A549 (cell line): Measurements from ENCODE around the gene EME2. TPM values are rescaled to one million over a fixed set of nuclear protein-coding genes. Genes with fewer than 3 reads are reported as not detected.
A peak's percentile ranks its signal among the peaks of the same experiment; 100 is the strongest.

Experiments used
- ATAC-seq, 2 experiments: fragments of 200-7000 bp in 1 of 2; fragments of >200 bp in 1 of 2; cut with Nextera tagmentation in 1 of 2; cut with Tn5 transposase in 1 of 2; 3 replicates each; pipeline versions ENCODE4 v1.8.0 to v1.9.1; 2018 to 2020; ENCODE audit warnings: mild to moderate bottlenecking in 1 of 2, moderate library complexity in 1 of 2
- CTCF ChIA-PET: fragments of 300-600 bp; sonication (Branson Sonifier 250); formaldehyde crosslinking; extraction: SDS; loops from one replicate; lab custom pipeline; 2021; ENCODE audit warnings: antibody characterized with exemption, inconsistent platforms; lab: Yijun Ruan, JAX
- POLR2A ChIA-PET: fragments of 350-600 bp; formaldehyde crosslinking; extraction: SDS; loops from one replicate; lab custom pipeline; 2021; ENCODE audit warnings: antibody characterized with exemption, inconsistent platforms; lab: Yijun Ruan, JAX
- DNase-seq, 2 experiments: peaks; one replicate each; pipeline versions ENCODE4 v3.0.0 to v3.0.0-alpha.2; 2011 to 2016; ENCODE audit warnings: low read depth in 1 of 2, low spot score in 1 of 2
- FAIRE-seq: peaks from 2 replicates; lab custom pipeline; 2011; peaks lifted over from hg19 to GRCh38; lab: Jason Lieb, UNC
- H3K27ac ChIP-seq, 2 experiments: fragments of >200 bp; sonication (Bioruptor Twin); formaldehyde crosslinking; 3 replicates each; pipeline ENCODE4 v1.5.1; 2016 to 2017
- H3K4me1 ChIP-seq: fragments of >200 bp; sonication (Bioruptor Twin); formaldehyde crosslinking; 3 replicates; pipeline ENCODE4 v1.6.1; 2016
- H3K4me2 ChIP-seq: fragments of >200 bp; sonication (Bioruptor Twin); formaldehyde crosslinking; 3 replicates; pipeline ENCODE4 v1.6.1; 2016
- H3K4me3 ChIP-seq: fragments of >200 bp; sonication (Bioruptor Twin); formaldehyde crosslinking; 3 replicates; pipeline ENCODE4 v1.5.1; 2016
- H3K9me3 ChIP-seq: fragments of >200 bp; sonication (Bioruptor Twin); formaldehyde crosslinking; 3 replicates; pipeline ENCODE4 v1.6.1; 2016
- BHLHE40 ChIP-seq: IDR thresholded peaks from 2 replicates; pipeline ENCODE4 v1.6.1; 2012; ENCODE audit warnings: low read depth, low read length, inconsistent platforms
- CBX2 ChIP-seq: fragments of 200-600 bp; sonication (generic); IDR thresholded peaks from 2 replicates; pipeline ENCODE4 v1.6.1; 2016; ENCODE audit warnings: low read depth, mild to moderate bottlenecking, borderline replicate concordance
- CBX8 ChIP-seq: fragments of 200-600 bp; sonication (generic); IDR thresholded peaks from 2 replicates; pipeline ENCODE4 v1.6.1; 2016
- CEBPB ChIP-seq, 2 experiments: fragments of >200 bp in 1 of 2; sonication (Bioruptor Twin) in 1 of 2; formaldehyde crosslinking in 1 of 2; IDR thresholded peaks; 2 replicates each; pipeline ENCODE4 v1.6.1; 2012 to 2016
- CHD2 ChIP-seq: fragments of 150-350 bp; IDR thresholded peaks from 2 replicates; pipeline ENCODE4 v1.6.1; 2014; ENCODE audit warnings: low read length; ENCODE audit not compliant: partially characterized antibody
- EHF ChIP-seq: fragments of 250-450 bp; sonication (Bioruptor Pico); IDR thresholded peaks from 2 replicates; pipeline ENCODE4 v1.5.0; 2020; ENCODE audit warnings: mild to moderate bottlenecking
- FOSB ChIP-seq: fragments of 250-450 bp; sonication (Bioruptor Pico); IDR thresholded peaks from 2 replicates; pipeline ENCODE4 v1.5.0; 2020; ENCODE audit warnings: mild to moderate bottlenecking, moderate library complexity
- GATA3 ChIP-seq: IDR thresholded peaks from 2 replicates; pipeline ENCODE4 v1.6.1; 2012; ENCODE audit warnings: borderline replicate concordance
- HOXA7 ChIP-seq: fragments of 250-450 bp; sonication (Bioruptor Pico); IDR thresholded peaks from 2 replicates; pipeline ENCODE4 v1.5.0; 2020; ENCODE audit warnings: mild to moderate bottlenecking, moderate library complexity
- JUN ChIP-seq, 2 experiments: fragments of >200 bp; sonication (Bioruptor Twin); formaldehyde crosslinking; IDR thresholded peaks; 2 replicates in 1 of 2; 3 replicates in 1 of 2; pipeline ENCODE4 v1.6.1; 2016 to 2017
- JUNB ChIP-seq: fragments of >200 bp; sonication (Bioruptor Twin); formaldehyde crosslinking; IDR thresholded peaks from 2 replicates; pipeline ENCODE4 v1.6.1; 2016
- KDM1A ChIP-seq: fragments of 200-600 bp; sonication (generic); IDR thresholded peaks from 2 replicates; pipeline ENCODE4 v1.6.1; 2016; ENCODE audit warnings: low read depth, mild to moderate bottlenecking
- MAFK ChIP-seq: fragments of 450-650 bp; IDR thresholded peaks from 2 replicates; pipeline ENCODE4 v1.6.1; 2014; ENCODE audit not compliant: partially characterized antibody
- MAZ ChIP-seq: fragments of 150-350 bp; IDR thresholded peaks from 2 replicates; pipeline ENCODE4 v1.6.1; 2014; ENCODE audit warnings: antibody characterized with exemption, low read depth, low read length, borderline replicate concordance
- MYC ChIP-seq: IDR thresholded peaks from 2 replicates; pipeline ENCODE4 v1.6.1; 2012; ENCODE audit warnings: mild to moderate bottlenecking, inconsistent platforms, low read length, improper control_type of control experiment, borderline replicate concordance
- NR3C1 ChIP-seq: fragments of >200 bp; sonication (Bioruptor Twin); formaldehyde crosslinking; IDR thresholded peaks from 3 replicates; pipeline ENCODE4 v1.6.1; 2017
- POLR2AphosphoS2 ChIP-seq: conservative IDR thresholded peaks from 2 replicates; pipeline ENCODE4 v1.6.1; 2012; ENCODE audit warnings: low read length, improper control_type of control experiment, inconsistent platforms
- RAD21 ChIP-seq, 2 experiments: fragments of >200 bp in 1 of 2; sonication (Bioruptor Twin) in 1 of 2; formaldehyde crosslinking in 1 of 2; IDR thresholded peaks in 1 of 2; conservative IDR thresholded peaks in 1 of 2; 2 replicates in 1 of 2; 3 replicates in 1 of 2; pipeline ENCODE4 v1.6.1; 2012 to 2018; ENCODE audit warnings: inconsistent platforms in 1 of 2
- RARB ChIP-seq: fragments of 250-450 bp; sonication (Bioruptor Pico); IDR thresholded peaks from 2 replicates; pipeline ENCODE4 v1.8.0; 2021; ENCODE audit warnings: mild to moderate bottlenecking, moderate library complexity
- REST ChIP-seq: fragments of 200-600 bp; sonication (generic); IDR thresholded peaks from 2 replicates; pipeline ENCODE4 v1.6.1; 2016; ENCODE audit warnings: antibody characterized with exemption, mild to moderate bottlenecking, moderate library complexity
- RFX5 ChIP-seq: fragments of 450-650 bp; IDR thresholded peaks from 2 replicates; pipeline ENCODE4 v1.7.1; 2014; ENCODE audit warnings: antibody characterized with exemption, mild to moderate bottlenecking, moderate library complexity
- RNF2 ChIP-seq: fragments of 200-600 bp; sonication (generic); IDR thresholded peaks from 2 replicates; pipeline ENCODE4 v1.6.1; 2016; ENCODE audit warnings: low read depth, mild to moderate bottlenecking, antibody characterized with exemption, moderate library complexity, borderline replicate concordance
- SREBF2 ChIP-seq: fragments of 450-650 bp; IDR thresholded peaks from 2 replicates; pipeline ENCODE4 v1.6.1; 2014; ENCODE audit warnings: mild to moderate bottlenecking, moderate library complexity
- TFCP2L1 ChIP-seq: fragments of 250-450 bp; sonication (Bioruptor Pico); IDR thresholded peaks from 2 replicates; pipeline ENCODE4 v1.5.0; 2021; ENCODE audit warnings: mild to moderate bottlenecking
- ZC3H11A ChIP-seq: fragments of 450-650 bp; IDR thresholded peaks from 2 replicates; pipeline ENCODE4 v1.6.1; 2014; ENCODE audit warnings: antibody characterized with exemption, mild to moderate bottlenecking
- ZNF302 ChIP-seq: fragments of 250-450 bp; sonication (Bioruptor Pico); IDR thresholded peaks from 2 replicates; pipeline ENCODE4 v1.9.0; 2021; ENCODE audit warnings: inconsistent platforms, mild to moderate bottlenecking, moderate library complexity
- ZSCAN20 ChIP-seq: fragments of 250-450 bp; sonication (Bioruptor Pico); IDR thresholded peaks from 2 replicates; pipeline ENCODE4 v1.8.0; 2022; ENCODE audit warnings: mild to moderate bottlenecking, moderate library complexity
- WGBS: methylation state at CpG from one replicate; pipeline ENCODE4 v1.1.6; 2017; ENCODE audit errors: missing lambda C conversion rate; 5-methylcytosine and 5-hydroxymethylcytosine counted together
- polyA plus RNA-seq, 4 experiments: library from polyadenylated mRNA; depleted of rRNA in 3 of 4; stranded (reverse); fragments of >200 nt; fragmentation: RNase III in 1 of 4; extraction: RNeasy Plus Mini Kit Qiagen cat#74134 plus additional on column Dnase treatment in 1 of 4; gene quantifications; 2 replicates in 3 of 4; 3 replicates in 1 of 4; pipeline ENCODE4 v1.2.3, GENCODE V29; 2011 to 2017
- TF ChIP-seq, protein P1 (sequence below): fragments of >200 bp; sonication (Bioruptor Twin); formaldehyde crosslinking; IDR thresholded peaks from 2 replicates; pipeline ENCODE4 v1.6.1; 2016
- TF ChIP-seq, protein P2 (sequence below): IDR thresholded peaks from 2 replicates; pipeline ENCODE4 v1.6.1; 2012

The EME2 gene
- polyA plus RNA-seq, 2 of the 4 experiments (the other 2 are of a cell fraction), result 2.9 to 16.5 TPM

- DNase-seq, result no peak
- Histone ChIP-seq H3K27ac (peak overlapping the region; percentile 95 to 98), H3K4me2 (peak overlapping the region; percentile 98), H3K4me3 (peak overlapping the region; percentile 85), H3K9me3 (no peaks in the 10 kb centered on the region), H3K4me1 (peaks cover 21% of the 10 kb centered on the region)
- no peak for FAIRE-seq
- 12% methylated on average over 20 of the region's 22 CpGs for WGBS
- TF ChIP-seq REST, result no peak
- TF ChIP-seq RAD21 (conservative IDR thresholded peaks at IDR 0.05 in 1 of 2, IDR thresholded peaks at IDR 0.05 in 1 of 2), result no peak
- no peak for TF ChIP-seq HOXA7 (CRISPR knock-in tag)
- TF ChIP-seq CBX8, result no peak
- TF ChIP-seq BHLHE40, result no peak
- no peak for TF ChIP-seq CHD2
- 0 out of 5 replicates have a peak, but pooled peaks of 1 of the 2 experiments have one; percentile 10 for TF ChIP-seq JUN (IDR thresholded peaks at IDR 0.05)
- CTCF ChIA-PET, result interaction anchor here (0.6 to 3.5 kb wide), 10 partner anchors 8 to 71 kb away, joined by 3 to 15 read pairs (median 5); partner anchors contain the start of genes MAPK8IP3, NUBP2 and SPSB3
- ATAC-seq, result no peak
- POLR2A ChIA-PET, result interaction anchor here (1.0 to 6.5 kb wide), 4 partner anchors 10 to 66 kb away, joined by 3 to 46 read pairs (median 6); partner anchors contain the start of genes MAPK8IP3, NUBP2 and SPSB3
Observed at GRCh38 chr16:1771864-1772361, 697 bp upstream of the EME2 start.

- peak within 1 kb of the TSS; percentile 95 to 98 for H3K27ac ChIP-seq
- H3K4me3 ChIP-seq, result peak within 1 kb of the TSS; percentile 85
- DNase-seq, result peak; percentile 70 to 93
- ChIA-PET CTCF (interaction anchor here (0.7 to 3.5 kb wide), 15 partner anchors 9 to 135 kb away, joined by 3 to 15 read pairs (median 4); partner anchors contain the start of genes IGFALS, MAPK8IP3, NUBP2 and SPSB3), POLR2A (interaction anchor here (0.6 to 6.5 kb wide), 5 partner anchors 9 to 95 kb away, joined by 3 to 46 read pairs (median 3); partner anchors contain the start of genes JPT2, NUBP2 and SPSB3)
- H3K9me3 ChIP-seq, result no peaks in the 10 kb centered on the region
- peak; percentile 52 to 70 for ATAC-seq
- H3K4me2 ChIP-seq, result peak within 1 kb of the TSS; percentile 98
- H3K4me1 ChIP-seq, result peaks cover 21% of the 10 kb centered on the region
- no peak for FAIRE-seq
- WGBS, result 0% methylated on average over 12 of the region's 108 CpGs
- no peak for TF ChIP-seq RFX5
- no peak for TF ChIP-seq ZSCAN20 (CRISPR knock-in tag)
- TF ChIP-seq, protein P1, sequence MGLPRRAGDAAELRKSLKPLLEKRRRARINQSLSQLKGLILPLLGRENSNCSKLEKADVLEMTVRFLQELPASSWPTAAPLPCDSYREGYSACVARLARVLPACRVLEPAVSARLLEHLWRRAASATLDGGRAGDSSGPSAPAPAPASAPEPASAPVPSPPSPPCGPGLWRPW, result no peak
- no peak for TF ChIP-seq ZNF302
- TF ChIP-seq EHF (CRISPR knock-in tag), result no peak
- TF ChIP-seq JUN (IDR thresholded peaks at IDR 0.05), result peak; percentile 69 to 97
- no peak for TF ChIP-seq ZC3H11A
- no peak; the same call in 1 of the 2 replicates for TF ChIP-seq RNF2
- no peak for TF ChIP-seq NR3C1
- TF ChIP-seq KDM1A, result no peak
- TF ChIP-seq, protein P2, sequence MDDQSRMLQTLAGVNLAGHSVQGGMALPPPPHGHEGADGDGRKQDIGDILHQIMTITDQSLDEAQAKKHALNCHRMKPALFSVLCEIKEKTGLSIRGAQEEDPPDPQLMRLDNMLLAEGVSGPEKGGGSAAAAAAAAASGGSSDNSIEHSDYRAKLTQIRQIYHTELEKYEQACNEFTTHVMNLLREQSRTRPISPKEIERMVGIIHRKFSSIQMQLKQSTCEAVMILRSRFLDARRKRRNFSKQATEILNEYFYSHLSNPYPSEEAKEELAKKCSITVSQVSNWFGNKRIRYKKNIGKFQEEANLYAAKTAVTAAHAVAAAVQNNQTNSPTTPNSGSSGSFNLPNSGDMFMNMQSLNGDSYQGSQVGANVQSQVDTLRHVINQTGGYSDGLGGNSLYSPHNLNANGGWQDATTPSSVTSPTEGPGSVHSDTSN, result peak; percentile 65; the same call in 1 of the 2 replicates
- no peak for TF ChIP-seq POLR2AphosphoS2
- TF ChIP-seq GATA3, result peak; percentile 22; the same call in 1 of the 2 replicates
- no peak for TF ChIP-seq JUNB
- TF ChIP-seq SREBF2, result no peak
- no peak for TF ChIP-seq CBX2
- peak; percentile 19 for TF ChIP-seq CHD2
- 0 out of 2 replicates have a peak, but pooled peaks have one; percentile 66 for TF ChIP-seq MAZ
- TF ChIP-seq TFCP2L1, result 0 out of 2 replicates have a peak, but pooled peaks have one; percentile 12
- TF ChIP-seq FOSB (CRISPR knock-in tag), result no peak
- no peak for TF ChIP-seq RARB (CRISPR knock-in tag)
- peak; percentile 65; the same call in 1 of the 2 replicates for TF ChIP-seq BHLHE40
- no peak for TF ChIP-seq CBX8
- TF ChIP-seq MYC, result peak; percentile 50; the same call in 1 of the 2 replicates
- no peak for TF ChIP-seq MAFK
- TF ChIP-seq CEBPB (IDR thresholded peaks at IDR 0.05), result no peak
- no peak for TF ChIP-seq HOXA7 (CRISPR knock-in tag)
Observed at GRCh38 chr16:1772908-1773702, 495 bp downstream of the EME2 start, which contains the start of gene MRPS34. MRPS34 (minus strand) TSS chr16:1773134; CDS start chr16:1773119, 15 bp downstream.
